NCI-H2196 treated with DMSO at 0.1 percent for 48 hours (cell line): ENCODE results near the gene SLC12A8.
A peak's percentile ranks its signal among the peaks of the same experiment; 100 is the strongest.

Source experiments
- DNase-seq: peaks from one replicate; lab custom pipeline; 2025; ENCODE audit not compliant: unreplicated experiment; lab: John Stamatoyannopoulos, UW

Gene SLC12A8

DNA sequence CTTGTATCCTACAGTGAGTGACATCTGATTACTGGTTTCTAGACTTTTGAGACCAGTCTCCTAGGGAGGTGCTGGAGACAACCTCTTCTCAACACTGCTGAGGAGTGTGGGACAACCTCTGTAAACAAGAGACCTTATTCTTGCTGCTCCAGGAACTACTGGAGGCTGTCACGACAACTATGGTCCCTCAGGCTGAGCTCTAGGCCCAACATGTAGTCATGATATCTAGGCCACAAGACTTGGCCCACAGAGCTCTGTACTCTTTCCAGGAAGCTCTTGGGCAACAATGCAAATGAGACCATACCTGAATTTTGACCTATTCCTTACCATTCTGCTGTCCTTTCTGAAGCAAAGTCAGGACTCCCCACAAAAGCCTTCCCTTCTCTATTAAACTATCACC lies 132.5 kb downstream of the SLC12A8 start:
- no peak for DNase-seq

DNA sequence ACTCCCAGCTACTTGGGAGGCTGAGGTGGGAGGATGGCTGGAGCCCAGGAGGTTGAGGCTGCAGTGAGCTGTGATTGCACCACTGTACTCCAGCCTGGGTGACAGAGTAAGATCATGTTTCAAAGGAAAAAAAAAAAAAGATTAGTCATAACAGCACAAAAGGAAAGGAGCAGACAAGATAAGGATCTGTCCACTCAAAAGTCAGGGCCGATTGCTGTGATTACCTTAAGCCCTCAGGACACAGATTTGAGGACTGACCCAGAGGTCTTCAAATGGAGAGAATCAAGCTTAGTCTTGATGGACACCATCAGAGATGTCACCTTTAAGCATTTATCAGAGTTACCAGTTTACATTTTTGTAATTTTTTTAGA lies 132.9 kb downstream of the SLC12A8 start:
- DNase-seq = no peak

DNA sequence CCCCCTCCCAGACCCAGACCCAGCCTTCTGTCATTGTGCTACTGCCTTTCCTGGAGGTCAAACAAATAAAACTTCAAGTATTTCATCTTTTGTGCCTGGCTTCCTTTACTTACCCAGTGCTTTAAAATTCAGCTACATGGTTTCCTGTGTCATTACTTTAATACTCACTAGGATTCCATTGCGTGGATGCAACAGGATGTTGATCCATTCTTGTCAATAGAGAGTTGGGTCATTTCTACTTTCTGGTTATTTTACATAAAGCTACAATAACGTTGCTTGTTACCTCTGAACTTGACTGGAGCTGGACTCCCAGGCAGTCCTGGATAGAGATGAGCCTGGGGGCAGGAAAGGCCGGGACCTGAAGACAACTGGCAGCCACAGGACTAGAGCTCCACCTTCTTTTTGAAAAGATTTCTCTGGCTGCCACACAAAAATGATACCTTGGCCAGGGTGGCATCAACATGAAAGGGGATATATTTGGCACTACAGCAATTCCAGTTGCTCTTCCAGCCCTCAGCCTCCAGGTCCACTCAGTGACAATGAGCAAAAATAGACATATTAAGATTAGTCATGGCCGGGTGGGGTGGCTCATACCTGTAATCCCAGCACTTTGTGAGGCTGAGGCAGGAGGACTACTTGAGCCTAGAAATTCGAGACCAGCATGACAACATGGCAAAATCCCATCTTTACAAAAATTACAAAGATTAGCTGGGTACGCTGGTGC lies 133.4 kb downstream of the SLC12A8 start:
- DNase-seq = no peak

DNA sequence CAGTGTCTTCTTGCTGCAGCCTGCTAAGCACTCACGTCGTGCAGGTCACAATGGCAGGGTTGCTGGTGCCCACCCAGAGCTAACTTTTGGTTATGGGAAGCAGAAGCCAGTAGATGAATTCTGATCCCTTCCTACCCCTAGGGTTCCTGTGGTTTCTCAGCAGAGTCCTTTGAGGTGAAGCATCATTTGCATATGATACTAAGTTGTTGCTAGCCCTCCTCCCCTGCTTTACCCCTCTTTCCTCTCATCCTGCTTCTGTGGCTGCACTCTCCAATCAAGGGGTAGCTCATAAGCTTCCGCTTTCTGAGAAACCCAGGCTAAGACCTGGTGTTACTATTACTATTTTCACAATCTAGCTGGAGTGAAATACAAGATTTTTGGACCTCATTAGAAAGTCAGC lies 134.7 kb downstream of the SLC12A8 start:
- no peak for DNase-seq

DNA sequence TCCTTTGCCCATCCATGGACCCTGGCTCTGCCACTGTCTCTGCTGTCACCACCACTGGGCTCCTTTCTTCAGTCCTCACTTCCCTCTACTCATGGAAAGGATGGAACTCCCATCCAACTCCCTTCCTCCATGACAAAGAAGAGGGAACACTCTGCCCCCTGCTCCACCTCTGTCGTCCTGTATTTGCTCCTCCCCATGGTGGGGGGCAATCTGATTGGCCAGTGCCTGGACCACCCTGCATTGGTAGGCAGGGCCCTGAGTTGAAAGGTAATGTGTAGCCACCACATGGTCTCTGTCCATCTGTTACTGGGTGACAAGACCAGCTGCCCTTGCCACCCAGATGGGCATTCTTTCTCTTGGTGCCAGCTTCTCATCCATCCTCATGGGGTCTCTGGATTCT lies 136.1 kb downstream of the SLC12A8 start:
- DNase-seq = no peak

DNA sequence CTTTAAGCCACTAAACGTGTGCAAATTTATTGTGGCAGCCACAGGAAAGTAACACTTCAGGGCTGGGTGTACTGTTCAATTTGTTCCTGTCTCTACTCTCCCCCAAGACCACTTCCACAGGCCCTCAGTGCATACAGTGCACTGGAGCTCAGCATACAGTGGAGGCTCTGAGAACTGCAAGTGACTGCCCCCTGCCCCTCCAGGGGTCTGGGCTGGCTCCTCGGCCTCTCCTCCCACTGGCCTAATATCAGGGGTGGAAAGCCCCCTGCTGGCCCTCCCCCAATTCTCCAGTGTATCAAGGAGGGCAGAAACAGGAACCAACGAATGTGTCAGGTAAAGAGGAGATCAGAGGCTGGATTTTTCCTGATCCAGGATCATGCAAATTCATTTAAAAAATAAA lies 136.8 kb downstream of the SLC12A8 start:
- no peak for DNase-seq

DNA sequence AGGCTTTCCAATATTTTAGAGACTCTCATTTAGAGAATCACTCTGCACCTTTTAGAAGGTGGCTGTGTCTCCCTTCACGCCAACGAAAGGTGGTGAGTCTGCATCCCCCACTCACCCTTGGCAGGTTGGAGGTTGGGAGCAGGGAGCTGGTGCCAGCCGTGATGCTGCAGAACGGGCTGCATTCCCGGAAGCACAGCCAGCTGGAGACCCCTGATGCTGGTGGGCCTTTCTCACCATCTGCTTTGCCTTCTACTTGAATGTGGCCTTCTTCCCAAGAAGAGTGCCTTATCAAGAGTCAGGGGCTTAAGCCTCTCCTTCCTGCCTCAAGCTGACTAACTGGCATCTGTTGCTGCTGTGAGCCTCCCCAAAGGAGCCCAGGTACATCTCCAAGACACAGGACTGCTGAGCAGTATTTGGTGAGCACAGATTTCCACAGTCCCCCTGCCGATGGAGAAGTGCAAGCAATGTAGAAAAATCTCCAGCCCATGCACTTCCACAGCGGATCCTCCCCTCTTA lies 139.1 kb downstream of the SLC12A8 start:
- DNase-seq = no peak

DNA sequence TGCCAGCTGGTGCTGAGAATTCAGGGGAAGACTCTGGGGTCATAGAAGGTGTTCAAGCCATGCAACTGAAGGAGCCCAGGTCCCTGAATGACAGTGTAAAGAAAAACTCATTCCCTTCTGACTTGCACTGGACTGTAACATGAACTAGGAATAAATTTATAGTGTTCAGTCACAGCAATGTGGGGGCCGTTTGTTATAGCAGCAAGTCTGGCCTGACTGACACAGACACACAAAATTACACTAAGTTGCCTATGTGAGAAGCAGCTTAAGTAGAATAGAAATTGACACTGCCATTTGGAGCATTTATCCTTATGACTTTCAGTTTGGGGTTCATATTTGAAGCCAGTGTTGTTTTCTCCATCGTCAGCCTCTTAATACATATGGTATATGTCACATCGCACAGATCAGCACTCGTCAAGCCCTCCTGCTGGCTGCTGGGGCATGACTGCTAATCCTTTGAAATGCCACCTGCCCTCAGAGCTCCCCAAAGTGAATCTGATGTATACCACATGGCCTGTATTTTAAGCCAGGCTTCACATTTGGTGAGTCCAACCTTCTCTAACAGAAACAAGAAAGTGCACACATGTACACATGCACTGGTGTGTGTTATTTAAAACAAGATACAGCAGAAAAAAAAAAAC lies 139.7 kb downstream of the SLC12A8 start:
- no peak for DNase-seq

DNA sequence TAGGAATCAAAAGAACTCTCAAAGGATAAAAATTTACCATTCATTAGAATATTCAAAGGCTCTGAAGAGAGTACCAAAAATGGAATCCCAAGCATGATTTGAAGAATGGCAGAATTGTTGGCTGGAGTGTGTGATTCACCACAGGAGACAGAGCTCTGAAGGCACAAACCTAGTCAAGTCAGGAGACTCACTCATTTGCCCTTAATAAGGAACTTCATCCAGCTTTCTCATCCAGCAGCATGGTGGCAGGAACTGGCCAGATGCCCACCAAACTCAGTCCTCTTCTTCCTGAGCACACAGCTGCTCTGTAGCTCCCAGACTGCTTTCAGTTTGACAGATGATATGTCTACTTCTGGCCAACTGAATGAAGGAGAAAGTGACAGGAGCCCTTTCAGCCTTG lies 140.2 kb downstream of the SLC12A8 start:
- DNase-seq = no peak

DNA sequence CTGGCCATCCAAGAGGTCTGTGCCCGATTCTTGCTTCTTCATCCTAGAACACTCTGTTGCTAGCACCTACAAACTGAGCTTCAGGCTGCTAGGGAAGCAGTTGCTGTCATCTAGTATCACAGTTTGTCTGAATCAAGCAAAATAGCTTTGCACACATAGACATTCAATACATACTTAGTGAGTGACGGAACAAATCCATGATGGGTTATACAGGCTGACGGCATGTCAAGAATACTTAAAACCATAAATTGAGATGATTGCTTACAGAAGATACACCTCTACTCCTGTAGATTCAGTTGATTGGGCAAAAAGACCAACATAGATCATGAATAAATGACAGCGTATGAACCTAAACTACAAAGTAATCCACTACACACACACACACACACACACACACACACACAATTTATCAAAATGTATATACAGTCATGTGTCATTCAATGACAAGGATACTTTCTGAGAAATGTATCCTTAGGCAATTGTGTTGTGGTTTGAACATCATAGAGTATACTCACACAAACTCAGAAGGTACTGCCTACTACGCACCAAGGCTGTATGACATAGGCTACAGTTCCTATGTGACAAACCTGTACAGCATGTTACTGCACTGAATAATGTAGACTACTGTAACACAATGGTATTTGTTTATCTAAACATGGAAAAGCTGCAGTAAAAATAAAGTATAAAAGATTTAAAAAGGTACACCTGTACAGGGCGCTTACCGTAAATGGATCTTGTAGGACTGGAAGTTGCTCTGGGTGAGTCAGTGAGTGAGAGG lies 142.4 kb downstream of the SLC12A8 start:
- DNase-seq = no peak

DNA sequence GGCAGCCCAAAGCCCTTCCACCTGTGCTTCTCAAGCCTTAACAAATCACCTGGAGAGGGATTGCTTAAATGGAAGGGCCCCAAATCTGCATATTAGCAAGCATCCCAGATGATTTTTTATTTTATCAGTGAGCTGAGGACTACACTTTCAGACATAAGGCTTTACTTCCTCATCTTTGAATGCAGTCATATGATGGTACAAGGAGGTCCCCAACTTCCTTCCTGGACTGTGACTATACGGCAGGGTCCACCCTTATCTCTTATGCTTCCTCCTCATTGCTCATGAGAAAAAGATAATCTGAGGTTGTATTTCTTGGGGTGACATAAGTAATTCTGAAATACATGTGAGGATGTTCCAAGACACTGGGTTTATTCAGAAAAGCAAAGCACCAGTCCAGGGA lies 143.1 kb downstream of the SLC12A8 start:
- no peak for DNase-seq

DNA sequence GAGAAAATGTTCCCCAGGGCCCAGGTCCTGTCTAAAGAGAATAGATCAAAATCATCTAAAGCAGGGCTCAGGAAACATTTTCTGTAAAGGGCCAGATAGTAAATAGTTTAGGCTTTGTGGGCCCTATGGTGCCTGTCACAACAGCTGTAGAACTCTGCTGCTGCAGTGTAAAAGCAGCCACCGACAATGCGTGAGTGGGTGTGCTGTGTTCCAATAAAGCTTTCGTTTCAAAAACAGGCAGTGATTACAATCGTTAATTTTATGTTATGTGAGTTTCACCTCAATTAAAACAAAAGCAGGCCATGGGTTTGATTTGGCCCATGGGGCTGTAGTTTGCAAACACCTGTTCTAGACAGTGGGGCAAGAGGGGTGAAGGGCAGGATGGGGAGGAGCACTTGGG lies 144.3 kb downstream of the SLC12A8 start:
- DNase-seq = no peak

DNA sequence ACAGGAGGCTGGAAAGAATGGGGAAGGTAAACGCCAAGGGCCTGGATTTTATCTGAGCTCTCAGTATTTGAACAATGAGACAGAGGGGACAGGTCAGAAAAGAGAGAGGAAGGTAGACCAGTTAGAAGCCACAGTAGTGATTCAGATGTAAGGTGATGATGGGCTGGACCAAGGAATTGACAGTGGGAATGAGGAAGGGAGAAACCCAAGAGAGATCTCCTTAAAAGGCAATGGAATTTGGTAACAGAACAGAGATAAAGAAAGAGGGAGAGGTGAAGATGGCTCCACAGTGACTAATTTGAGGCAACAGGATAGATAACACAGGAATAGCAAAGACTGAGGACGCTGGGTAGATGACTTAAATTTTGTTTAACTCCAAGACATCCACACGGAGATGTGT lies 145.3 kb downstream of the SLC12A8 start:
- no peak for DNase-seq

DNA sequence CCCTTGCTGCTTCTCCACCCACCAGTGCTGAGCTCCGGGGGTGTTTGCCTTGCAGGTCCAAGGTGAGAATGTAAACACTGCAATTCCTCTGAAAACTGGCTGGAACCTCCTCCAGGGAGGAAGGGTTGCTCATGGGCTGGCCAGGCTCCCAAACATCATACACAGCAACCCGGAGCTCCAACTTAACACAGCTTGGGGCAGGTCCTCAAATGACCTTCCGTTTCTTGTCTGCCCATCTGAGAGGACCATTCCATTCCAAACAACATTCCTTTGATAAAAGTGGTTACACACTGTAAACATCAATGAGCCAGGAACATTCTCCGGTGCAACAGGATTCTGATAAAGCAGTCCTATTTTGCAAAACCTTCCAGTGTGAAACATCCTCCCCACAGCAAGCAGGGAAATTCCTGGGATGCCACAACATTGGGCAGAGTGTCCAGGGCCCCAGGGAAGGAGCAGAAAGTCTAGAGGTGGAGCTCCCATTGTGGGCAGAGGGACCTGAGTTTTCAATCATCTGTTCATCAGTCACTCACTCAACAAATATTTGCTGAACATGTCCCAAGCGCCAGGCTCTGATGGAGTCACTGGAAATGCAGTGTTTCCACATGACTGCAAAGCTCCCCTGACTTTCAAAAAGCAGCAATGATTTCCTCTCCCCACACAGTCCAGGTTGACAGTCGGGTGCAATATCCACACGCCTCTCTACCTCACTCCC lies 149.5 kb downstream of the SLC12A8 start:
- no peak for DNase-seq

DNA sequence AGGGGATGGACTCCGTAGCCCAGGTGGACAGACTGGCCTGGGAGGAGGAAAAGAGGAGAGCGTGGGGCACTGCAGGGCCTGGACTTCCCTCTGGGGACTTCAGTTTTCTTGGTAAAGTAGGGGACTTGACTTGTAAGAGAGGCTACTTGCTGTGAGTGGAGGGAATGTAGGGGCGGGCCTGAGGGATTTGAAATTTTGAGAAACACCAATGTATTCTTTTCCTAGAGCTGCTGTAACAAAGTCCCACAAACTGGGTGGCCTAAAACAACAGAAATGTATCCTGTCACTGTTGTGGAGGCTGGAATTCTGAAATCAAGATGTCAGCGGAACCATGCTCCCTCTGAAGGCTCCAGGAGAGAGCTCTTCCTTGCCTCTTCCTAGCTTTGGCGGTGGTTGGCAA lies 150.9 kb downstream of the SLC12A8 start:
- DNase-seq = no peak

DNA sequence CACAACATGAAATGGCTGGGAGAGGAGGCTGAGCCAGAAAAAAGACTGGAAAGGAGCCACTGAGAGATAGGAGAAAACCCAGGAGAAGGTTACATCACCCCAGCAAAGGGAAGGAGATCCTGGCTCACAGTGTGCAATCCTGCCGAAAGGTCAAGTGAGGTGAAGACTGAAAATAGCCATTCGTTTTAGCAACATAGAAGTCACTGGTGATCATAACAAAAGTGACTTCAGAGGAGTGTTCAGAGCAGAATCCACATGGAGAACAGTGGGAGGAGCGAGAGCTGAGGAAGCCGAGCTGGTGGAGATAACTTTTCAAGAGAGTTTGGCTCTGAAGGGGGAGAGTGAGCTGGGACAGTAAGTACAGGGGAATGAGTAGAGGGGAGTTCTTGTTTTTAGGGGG lies 151.4 kb downstream of the SLC12A8 start:
- no peak for DNase-seq

DNA sequence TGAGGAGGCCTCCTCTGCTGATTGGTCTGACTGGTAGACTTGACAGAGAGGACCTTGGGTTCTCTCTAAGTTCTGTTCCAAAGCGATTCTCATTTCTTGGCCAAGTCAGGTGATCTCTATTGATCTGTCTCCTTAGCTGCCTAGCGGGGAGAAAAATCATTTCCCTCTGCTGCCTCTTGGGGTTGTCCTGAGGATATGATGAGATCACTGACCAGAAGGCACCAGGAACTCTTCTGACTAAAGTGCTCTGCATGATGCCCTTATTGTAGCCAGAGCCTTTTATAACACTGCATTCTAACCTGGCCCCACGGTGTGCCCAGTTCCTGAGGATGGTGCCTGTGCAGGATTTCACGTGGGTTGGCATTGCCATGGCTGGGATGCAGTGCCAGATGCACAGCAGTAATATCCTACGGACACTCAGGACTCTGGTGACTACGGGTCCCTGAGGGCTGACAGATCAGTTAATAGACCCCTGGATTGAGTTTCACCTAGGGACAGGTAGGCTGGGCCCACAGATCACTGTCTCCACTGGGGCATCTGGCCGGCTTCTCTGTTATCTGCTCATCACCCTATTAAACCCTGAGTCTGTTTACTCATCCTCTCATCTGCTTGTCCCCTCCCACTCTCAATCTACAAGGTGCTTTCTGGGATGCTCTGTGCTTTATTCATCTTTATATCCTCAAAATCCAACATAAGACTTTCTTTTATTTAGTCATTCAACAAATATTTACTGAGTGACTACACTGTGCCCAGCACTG lies 152.9 kb downstream of the SLC12A8 start:
- peak; percentile 63 for DNase-seq

DNA sequence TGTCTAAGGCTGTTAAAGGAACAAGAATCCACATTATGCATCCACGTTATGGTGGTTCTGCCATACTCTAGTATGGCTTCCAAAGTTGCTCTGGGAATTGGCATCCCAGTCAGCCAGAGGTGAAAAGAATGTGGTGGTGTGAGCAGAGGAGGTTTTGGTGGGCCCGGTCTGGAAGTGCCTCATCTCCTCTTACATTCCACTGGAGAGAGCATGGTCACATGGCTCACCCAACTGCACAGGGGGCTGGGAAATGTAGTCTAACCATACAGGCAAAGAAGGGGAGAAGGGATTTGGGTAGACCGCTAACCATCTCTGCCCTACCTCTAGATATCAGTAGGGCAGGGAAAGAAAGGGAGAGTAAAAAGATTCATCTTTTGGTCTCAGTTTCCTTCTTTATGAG lies 153.6 kb downstream of the SLC12A8 start:
- no peak for DNase-seq

DNA sequence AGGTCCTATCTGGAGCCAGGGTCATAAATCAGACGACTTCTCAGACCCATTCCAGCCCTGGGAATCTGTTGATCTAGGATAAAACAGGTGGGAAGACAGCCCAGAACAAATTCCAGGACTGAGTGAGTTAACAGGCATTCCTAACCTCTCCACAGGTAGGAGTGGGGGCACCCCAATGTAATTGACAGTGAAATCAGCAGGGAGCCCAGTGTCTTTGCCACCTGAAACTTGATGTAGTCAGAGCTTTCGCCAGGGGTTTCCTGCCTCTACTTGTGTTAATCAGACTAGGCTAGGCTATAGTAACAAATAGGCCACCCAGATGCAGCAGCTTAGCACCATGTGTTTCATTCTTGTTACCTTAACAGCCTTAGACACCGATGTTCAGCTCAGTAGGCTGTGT lies 154.0 kb downstream of the SLC12A8 start:
- no peak for DNase-seq

DNA sequence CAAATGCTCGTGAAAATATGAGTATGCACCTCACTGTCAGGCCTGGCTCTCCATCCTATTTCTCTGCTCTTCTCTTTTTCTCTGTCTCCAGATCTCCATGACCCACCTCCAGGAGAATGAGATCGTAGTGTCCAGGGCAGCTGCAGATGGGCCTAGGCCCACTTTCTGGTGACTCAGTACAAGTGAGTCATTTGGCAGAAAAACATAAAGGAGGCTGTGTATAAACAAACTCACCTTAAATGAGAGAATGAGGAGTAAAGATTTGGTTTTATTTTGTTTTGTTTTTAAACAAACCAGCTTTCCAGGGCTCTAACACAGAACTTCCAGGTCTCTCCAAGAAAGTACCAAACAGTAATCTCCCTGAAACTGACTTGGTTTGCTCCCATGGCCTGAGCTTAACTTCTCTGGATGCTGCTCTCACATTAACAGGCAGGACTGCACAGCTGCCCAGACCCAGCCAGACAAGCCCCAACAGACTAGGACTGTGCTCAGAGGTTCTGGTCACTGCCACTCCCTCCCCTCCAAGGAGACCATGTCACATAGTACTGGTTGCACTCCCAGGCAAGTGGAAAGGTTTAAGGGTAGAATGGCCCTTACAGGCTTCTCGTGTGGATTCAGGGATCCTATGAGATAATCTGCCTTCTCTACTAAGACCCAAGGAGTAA lies 155.2 kb downstream of the SLC12A8 start:
- DNase-seq = no peak
